HG03045 (cell line): ENCODE data around the gene CD82.
"Not testable (repeated sequence)": the region's sequence is repeated elsewhere in the genome, so short reads cannot be mapped to it uniquely, and the experiment has no call there.

ENCODE experiments used
- ATAC-seq: cut with Tn5 transposase; IDR thresholded peaks from one replicate; pipeline ENCODE4 v1.9.1; 2021; ENCODE audit warnings: mild to moderate bottlenecking, moderate library complexity; ENCODE audit not compliant: unreplicated experiment

Gene CD82

DNA sequence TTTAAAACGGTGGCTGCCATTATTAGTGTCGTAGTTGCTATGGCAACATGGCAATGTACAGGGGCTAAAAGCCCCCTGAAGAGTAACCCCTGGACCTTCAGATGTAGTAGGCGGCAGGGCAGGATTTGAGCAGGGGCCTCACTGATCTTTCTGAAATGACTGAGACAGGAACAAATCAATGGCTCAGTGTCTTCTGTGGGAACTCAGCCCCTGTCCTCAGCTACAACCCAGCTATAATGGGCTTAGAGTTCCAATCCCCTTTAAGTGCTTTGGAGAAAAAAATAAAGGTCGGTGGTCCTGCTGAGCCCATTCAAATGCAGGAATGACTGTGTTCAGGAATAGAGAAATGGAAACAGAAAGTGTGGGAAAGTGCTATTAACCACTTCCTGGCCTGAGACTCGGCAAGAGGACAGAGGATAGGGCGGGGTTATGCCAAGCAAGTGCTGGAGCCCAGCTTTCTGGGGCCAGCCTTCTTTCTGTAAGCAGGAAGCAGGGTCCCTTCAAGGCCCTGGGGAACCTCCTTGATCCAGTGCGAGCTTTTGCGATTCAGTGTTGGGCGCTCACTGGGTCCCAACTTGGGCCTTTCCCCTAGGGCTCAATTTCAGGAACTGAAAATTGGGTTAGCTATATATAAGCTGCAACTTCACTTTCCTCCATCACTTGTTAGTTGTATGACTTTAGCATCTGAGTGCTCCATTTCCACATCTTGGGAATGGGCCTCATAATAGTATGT, 6.1 kb upstream of the CD82 start:
- ATAC-seq = peak; percentile 75

DNA sequence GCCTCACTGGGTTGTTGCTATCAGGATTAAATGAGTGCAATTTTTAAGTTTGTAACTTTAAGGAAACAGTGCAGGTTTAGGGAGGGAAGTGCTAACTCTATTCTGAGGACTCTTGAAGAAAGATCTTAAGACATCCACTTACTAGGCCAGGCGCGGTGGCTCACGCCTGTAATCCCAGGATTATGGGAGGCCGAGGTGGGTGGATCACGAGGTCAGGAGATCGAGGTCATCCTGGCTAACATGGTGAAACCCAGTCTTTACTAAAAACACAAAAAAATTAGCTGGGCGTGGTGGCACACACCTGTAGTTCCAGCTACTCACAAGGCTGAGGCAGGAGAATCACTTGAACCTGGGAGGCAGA, 5.5 kb upstream of the CD82 start:
- ATAC-seq = not testable (repeated sequence)

DNA sequence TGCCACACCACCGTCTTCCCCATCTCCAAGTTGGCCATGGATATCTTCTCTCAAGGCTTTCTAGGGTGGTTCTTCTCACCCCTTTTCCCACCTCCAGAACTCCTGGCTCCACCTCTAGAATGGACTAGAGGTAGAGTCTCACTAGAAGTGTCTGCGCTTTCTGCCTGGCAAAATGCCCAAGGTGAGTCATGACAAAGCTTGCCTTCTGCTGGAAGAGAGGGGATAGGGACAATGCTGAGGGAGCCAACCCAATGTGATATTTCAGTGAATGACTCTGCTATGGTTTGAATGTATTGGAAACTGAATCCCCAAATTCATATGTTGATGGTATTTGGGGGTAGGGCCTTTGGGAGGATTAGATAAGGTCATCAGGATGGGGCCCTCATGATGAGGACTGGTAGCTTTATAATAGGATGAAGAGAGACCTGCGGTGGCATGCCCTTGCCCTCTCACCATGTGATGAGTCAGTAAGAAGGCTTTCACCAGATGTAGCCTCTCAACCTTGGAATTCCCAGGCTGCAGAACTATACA, 4.1 kb upstream of the CD82 start:
- ATAC-seq = no peak

DNA sequence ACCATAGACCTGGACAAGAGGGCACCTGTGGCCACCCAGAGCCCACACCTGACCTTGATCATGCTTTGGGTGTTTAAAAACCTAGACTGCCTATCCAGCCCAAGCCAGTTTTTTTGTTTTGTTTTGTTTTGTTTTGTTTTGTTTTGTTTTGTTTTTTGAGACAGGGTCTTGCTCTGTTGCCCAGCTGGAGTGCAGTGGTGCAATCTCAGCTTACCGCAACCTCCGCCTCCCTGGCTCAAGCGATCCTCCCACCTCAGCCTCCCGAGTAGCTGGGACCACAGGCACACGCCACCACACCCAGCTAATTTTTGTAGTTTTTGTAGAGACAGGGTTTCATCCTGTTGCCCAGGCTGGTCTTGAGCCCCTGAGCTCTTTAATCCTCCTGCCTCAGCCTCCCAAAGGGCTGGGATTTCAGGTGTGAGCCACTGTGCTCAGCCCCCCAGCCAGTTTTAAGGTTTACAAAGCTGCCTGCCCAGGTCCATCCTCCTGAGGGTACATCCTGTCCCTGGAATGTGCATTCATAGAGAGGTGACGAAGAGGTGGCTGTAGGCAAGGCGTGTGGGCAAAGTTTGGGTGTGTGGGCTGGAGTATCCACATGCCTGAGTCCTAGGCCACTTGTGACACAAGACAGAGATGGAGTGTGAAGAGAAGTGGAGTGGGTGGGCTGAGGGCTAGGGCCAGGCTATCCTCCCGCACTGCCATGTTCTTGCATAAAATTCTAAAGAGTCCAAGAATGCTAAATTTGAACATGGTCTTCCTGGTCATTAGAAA, 3.3 kb upstream of the CD82 start:
- ATAC-seq = no peak

DNA sequence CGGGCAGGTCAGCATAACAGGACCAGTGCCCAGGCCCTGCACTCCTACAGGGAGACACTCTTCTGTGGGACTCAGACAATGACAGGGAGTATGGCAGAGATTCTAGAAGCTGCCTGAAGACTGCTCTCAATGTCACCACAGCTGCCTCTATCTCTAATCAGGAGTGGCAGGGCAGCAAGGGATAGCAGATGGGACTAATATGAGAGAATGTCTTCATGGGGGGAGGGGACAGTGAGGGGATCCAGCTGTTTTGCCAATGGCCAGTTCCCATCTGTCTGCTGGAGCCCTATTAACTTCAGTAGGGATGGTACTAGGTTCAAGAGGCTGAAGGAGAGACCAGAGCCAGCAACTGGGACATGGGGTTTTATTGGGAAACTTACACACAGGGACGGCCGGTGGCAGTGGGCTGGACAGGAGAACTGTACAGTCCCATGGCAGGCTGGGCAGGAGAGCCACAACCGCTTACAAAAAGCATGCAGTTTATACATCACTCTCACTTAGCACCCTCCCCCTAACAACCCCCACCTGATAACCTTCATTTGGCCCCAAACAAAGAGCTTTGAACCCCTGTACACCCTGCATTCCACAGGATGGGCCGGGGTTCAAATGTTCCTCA, 2.5 kb upstream of the CD82 start:
- no peak for ATAC-seq

DNA sequence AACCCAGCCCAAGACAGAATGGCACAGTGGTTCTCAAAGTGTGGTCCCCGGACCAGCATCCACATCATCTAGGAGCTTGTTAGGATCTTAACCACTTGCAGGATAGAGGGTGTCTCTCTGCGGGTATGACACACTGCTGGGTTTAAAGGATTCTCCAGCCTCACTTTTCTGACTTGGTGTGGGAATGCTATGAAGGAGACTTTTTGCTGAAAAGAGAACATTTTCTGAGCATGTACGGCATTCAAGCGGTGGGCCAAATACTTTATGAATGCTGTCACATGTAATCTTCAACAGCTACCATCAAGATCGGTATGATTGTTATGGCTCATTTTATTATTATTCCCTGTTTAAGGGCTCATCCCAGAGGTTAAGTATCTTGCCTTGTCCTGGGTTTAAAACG, 1.8 kb upstream of the CD82 start:
- ATAC-seq = no peak

DNA sequence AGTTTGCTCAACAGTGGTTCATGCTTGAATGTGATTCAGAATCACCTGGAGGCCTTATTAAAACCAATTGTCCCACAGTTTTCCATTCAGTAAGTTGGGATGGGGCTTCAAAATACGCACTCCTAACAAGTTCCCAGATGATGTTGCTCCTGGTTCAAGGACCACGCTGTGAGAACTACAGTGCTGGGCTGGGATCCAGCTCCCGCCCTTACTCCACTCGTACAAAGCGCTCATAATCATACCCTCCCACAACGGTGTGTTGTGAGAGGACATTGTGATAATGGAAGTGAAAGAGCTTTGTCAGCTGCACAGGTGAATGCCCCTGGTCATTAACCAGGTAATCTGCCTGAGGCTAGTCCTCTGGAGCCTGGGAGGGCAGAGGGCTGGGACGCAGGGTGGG, 1.3 kb upstream of the CD82 start:
- ATAC-seq = no peak

DNA sequence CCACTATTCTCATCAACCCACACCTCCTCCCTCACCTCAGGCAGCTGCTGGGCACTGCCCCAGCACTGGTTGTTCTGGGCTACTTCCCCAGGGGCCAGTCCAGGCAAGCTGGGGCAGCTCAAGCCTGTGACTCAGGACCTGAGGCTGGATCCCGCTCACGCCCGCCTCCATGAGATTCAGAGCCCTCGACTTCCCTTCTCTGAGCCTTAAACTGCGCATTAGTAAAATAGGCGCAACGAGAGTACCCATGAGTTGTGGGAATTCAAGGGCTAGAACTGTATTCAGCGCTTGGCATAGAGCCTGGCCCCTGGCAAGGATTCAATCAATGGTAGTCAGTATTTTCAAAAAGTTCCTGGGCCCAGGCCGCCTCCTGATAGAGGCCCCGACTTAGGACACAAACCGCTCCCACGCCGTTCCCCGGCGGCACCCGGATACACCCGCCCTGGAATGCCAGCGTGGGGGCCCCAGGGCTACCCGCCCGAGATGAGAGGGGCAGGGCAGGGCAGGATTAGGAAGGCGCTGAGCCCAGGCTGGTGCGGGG, 723 bp upstream of the CD82 start:
- no peak for ATAC-seq

DNA sequence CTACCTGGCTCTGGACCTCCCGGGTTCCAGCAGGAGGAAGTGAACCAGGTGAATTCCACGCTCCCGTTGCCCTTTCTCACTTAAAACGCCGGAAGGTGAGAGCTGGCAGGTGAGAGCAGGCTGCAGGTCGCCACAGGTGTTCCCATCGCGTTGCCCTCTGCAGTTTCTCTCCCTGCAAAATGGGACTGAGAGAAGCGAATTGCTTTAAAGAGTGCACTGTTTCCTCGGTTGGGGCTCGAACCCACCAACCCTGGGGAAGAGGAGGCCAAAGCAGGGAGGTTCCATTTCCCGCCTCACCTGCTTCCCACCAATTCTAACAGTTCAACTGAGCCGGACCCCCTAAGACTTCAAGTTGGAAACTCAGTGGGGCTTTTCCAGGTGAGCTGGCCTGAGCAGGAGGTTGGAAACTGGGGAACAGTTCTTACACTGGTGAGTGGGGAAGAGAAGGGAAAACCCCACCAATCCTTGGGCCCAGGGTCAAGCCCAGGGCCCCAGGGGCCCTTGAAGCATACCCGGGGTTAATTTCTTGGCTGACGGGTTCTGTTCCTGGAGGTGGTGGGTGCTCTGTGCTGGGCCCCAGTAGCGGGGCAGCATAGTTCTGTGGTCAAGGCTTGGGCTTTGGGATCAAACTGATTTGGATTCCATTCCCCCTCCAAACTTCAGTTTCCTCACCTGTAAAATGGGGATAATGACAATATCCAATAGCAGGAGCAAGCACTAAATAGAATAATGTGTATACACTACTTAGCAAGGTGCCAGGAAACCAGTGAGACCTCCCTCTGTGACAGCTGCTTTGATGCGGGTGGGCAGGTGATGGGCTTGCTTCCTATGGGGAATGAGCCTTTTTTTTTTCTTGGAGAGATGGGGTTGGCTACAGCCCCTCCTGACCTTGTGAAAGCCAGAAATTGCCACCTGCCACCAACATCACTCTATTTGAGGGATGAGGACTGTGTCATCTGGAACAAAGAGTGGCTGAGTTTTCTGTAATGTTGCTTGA, 788 bp downstream of the CD82 start:
- no peak for ATAC-seq

DNA sequence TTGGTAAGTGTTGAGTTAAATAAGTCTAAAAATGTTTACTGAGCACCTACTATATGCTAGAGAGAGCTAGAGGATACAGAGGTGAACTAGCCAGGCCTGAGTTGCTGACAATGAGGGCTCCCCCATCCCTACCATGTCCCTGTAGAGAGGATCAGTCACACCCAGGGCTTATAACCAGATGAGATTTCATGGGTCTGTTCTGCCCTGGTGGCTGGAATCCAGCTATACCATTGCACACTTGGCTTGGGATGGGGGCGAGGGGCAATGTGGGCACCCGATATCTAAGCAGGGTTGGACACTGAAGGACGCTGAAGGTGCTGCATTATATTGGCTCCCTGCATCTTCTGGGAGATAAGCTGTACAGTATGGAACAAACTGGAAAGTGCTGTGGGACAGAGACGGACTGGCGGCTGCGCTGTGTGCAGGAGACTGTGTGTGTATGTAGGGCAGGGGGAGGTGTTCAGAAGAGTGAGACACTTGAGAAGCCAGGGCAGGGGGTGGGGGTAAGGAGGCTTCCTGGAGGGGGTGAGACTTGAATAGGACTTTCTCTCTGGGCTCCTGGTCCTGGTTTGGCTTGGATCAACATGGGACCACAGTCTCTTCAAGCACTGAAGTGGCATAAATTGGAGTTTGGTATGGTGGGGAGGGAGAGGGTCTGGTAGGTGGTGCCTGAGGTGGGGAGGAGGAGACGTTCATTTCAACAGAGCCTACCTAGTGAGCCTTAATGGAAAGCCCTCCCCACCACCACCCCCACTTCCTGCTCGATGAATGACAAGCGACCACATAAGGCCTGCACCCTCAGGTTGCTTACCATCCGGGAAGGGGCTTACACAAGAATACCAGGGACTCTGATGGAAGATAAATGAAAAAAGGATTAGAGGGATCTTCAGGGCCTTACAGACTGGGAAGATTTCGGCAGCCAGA, 1.8 kb downstream of the CD82 start:
- no peak for ATAC-seq

DNA sequence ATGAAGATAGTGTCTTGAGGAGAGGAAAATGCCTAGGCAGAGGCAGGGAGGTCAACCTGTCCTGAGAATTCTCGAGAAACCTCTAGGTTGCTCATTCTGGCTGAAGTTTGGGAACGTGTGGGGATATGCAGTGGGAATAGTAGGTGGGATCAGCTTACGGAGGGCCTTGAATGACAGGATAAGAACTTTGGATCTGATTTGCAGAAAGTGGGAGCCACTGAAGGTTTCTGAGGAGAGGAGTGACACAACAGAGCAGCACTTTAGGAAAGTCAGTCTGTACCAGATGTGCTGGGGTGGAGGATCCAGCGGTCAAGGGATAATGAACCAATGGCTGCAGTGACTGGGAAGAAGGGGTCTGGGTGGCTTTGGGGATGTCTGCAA, 2.4 kb downstream of the CD82 start:
- ATAC-seq = no peak

DNA sequence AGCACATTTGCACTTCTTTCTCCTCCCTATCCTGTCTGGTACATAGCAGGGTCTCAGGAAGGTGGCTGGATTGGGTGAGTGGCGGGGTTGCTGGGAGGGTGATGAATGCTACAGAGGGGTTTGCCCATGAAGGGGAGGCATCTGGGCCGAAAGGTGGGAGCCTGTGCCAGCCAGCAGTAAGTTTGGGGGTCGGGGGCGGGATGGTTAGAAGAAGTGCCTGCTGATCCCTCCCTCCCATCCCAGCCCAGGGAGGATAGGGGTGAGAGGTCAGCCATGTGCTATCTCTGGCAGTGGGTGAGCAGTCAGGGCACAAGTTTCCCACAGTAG, 2.8 kb downstream of the CD82 start:
- ATAC-seq = no peak

DNA sequence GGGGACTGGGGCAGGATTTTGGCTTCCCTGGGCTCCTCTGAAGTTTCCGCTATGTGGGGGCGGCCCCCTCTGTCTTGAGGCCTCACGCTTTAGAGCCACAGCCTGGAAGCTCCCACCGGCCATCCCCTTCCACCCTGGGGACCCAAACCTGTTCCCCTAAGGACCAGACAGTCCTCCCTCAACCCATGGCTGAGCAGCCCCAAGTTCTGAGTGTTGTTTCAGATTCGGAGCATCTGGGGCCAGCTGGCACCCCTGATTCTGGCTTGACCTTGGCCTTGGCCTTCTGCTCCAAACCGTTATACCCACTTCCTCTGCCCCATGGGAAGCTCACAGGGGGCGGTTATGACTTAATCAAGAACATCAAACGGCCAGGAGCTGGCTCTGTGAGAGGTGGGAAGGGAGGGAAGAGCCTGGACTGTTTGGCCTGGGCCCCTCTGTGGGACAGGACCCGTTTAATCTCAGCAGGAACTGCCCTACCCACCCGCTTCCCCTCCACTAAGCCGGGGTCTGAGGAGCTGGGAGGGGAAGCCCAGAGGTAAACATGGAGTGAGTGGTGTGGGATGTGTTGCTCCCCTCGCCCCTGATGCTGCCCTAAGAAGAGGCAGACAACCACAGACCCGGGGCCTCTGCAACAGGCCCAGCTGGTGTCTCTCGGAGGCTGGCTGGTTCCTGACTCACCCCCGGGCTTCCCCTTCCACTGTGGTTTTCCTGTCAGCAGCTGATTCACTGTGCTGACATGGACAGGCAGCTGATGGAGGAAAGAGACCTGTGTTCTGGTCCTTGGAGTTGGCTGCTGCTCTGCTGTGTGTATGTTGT, 3.4 kb downstream of the CD82 start:
- peak; percentile 44 for ATAC-seq

DNA sequence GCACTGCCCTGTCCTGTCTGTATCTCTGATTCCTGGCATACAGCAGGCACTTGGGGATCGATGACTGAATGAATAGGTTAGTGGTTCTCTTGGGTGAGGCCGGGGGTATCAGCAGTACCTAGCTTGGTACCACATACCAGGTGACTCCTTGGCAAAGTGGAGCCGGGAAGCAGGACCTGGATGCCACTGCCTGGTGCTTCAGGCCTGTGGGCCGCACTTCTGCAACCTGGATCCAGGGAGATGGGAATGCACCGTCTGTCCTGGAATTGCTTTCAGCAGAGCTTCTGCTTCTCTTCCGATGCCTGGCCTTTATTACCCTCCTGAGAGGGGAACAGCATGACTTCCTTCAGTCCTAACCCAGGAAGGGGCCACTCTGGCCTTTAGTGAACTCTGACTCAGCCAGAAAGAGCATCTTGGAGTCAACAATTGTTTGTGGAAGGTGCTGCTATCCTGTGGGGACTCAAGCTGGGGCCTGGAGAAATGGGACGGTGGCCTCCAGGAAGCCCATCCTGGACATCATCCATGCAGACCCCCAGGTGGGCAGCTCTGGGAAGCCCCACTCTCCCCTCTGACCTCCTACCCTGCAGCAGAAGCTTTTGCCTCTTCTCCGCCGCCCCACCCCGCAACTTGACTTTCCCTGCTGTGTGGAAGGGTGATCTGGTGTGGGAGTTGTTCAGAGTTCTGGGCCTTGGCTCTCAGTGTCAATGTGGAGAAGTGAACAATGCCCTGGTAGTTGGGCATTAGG, 5.1 kb downstream of the CD82 start:
- no peak for ATAC-seq

DNA sequence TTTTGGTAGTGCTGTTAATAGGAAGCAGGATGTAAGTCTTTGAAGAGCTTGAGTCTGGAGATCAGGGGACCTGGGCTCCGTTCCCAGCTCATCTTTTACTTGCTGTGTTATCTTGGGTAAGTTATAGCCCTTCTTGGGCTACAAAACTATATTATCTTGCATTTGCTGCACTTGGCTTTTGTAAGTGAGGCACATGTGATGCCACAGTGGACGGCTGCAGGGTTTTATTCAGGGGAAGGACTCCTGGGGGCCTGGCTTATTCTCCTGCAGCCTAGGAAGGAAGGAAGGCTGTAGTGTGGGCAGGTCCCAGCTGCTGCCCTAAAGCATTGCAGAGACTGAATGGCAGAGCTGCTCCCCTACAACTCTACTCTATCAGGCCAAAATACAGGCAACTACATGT, 6.4 kb downstream of the CD82 start:
- ATAC-seq = no peak

DNA sequence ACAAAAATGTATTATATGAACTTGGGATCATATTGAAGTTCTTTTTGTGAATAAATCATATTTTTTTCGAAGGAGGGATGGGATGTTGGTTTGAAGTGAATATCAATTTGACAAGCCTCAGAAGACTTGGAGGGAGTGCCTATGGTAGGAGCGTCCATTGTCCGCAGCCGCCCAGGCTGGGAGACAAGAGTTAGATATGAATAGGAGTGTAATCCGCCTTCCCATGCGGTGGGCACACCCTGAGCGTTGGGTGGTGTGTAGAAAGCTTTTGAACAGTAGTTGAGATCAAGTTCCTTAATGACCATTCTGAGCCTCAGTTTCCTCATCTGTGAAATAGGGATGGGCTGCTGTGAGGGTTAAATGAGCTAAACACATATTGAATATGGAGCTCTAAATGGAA, 7.0 kb downstream of the CD82 start:
- ATAC-seq = no peak

DNA sequence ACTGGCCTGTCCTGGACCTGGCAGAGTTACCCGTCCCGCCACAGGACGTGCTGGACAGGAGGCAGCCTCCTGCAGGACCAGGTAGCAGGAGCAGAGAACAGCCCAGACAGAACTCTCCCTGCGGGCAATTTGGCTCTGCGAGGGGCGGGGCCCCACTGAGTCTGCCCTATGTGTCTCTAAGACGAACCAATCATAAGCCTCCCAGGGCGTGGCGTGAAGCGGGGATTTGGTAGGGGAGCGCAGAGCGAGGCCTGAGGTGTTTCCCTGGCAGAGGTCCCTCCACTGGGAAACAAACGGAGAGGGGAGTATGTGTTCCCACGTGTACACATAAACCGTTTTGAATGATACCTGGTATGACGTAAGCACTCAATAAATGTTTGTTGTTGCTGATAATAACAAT, 7.4 kb downstream of the CD82 start:
- no peak for ATAC-seq

DNA sequence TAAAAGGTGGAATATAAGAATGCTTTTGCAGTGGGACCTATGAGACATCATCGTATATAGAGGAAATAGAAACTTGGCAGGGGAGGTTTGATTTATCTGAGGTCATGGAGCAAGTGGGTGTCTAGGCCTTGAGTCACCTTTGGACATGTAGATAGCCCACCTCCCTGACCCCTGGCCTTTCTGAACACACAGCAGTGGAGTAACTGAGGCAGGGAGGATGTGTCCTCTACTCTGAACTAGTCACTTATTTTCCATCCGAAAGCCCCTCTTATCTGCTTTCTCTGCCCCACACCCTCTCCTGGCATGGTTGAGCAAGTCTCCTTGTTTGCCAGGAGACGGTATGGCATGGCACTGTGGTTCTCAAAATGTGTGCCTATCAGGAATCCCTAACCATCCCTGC, 7.9 kb downstream of the CD82 start:
- no peak for ATAC-seq
